ENCODE data around the gene GADD45G. TPM values are rescaled to one million over a fixed set of nuclear protein-coding genes. Genes with fewer than 3 reads are reported as not detected.
A peak's percentile ranks its signal among the peaks of the same experiment; 100 is the strongest.

Gene GADD45G
- total RNA-seq, 1 donor, result 7.3 TPM

DNA sequence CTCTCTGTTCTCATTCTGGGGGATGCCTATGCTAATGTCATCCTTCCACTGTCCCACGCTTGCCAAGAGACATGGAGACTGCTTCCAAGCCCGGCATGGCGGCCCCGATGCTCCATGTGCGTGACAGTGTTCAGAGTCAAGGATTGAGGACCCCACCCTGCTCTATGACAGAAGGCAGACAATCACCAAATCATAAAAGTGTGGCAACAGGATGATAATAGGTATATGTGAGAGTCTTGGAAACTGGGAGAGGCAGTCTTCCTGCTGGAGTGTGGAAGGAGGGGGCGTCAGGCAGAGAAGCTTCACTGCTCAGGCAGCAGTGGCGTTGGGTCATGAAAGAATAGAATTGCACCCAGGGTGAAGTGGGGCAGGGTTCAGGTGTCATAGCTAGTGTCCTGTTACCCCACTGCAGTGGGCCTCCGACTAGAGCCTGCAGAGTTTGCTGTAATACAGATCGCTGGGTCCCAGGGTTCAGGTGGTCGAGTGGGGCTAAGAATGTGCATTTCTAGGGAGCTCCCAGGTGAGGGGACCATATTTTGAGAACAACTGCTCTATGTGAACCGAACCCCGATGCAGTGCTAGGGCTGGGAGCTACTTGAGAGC is 12.5 kb upstream of the GADD45G start:
- DNase-seq (ENCODE audit: low read depth in 2 of 3, low spot score in 2 of 3), result no peak

DNA sequence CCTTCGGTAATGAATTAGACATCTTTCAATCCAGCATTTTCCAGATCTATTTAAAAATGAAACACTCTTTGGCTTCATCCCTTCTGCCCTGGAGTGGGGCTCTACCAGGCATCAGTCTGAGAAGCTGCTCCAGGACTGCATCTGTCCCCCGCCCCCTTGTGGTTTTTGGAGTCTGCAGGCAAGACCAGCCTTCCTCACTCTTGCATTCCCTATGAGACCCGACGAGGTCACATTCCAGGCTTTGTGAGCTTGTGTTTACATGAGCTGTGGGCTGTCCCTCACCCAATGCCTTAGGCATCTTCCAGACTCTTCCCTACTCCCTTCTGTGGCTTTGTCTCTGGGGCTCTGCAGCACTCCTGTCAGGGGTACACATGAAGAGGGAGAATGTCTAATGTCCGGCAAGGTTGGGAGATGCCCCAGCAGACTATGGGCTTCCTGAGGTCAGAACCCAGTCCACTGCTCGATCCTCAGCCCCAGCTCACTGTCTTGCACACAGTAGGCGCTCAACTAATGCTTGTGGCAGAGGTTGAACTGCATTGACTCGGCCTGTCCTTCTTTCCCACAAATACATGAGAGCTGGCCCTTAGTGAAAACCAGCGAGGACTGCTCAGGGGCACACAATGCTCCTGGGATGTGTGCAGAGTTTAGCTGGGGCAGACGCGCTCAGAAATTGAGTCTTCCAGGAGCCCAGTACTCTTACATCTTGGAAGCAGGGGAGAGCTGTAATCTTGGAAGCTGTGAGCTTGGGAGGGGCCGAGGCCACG is 11.7 kb upstream of the GADD45G start:
- no peak for DNase-seq (ENCODE audit: low read depth in 2 of 3, low spot score in 2 of 3)

DNA sequence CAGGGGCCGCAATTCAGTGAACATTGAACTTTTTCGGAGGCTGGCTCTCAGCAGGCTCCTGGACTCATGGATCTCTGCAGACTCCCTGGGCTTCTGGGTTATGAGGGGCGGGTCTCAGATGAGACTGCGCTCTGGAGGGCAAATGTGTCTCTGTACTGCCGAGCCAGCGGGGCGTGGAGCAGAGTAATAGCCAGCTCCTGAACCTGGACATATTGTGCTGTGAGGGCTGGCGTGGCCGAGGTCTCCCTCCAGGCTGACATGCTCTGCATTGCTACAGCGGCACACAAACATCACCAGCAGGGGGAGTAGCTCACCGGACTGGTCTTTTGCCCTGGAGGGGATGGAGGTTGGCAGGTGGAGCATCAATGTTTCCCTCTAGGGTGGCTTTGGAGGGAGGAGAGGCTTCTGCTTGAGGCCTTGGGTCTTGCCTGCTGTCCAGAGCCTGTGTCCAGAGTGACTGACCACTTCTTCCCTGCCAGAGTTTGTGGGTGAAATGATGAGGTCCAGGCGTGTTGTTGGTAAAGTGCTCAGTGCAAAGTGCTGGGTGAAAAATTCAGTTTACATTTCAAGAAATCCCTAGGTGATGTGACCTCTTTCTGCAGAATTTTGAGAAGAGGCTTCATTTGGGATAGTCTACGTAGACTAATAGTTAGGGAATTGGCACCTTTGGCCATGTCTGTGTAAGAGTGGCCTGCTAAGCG is 10.9 kb upstream of the GADD45G start:
- peak; percentile 24 to 80 (median 59) for DNase-seq (ENCODE audit: low read depth in 2 of 3, low spot score in 2 of 3)

GRCh38 chr9:89594811-89595550 is 9.8 kb upstream of the GADD45G start:
- DNase-seq (ENCODE audit: low read depth in 2 of 3, low spot score in 2 of 3), result no peak

DNA sequence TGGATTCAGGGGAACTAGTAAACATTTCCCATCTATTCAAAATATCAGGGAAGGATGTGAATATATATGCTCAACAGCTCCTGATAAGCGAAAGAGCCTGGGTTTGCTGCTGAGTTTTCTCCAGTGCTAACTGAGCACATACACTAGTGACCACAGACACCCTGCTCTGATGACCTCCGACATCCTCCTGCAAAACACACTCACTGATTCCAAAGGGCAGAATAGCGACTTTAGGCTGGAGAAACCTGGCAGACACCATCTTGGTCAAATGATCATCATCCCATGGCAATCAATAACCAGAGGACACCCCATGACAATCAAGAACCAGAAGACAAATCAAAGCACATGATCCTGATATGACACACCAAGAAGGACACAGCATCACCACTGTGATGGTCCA is 9.2 kb upstream of the GADD45G start:
- DNase-seq (ENCODE audit: low read depth in 2 of 3, low spot score in 2 of 3), result no peak

GRCh38 chr9:89596937-89597555 is 7.8 kb upstream of the GADD45G start:
- DNase-seq (ENCODE audit: low read depth in 2 of 3, low spot score in 2 of 3), result no peak

DNA sequence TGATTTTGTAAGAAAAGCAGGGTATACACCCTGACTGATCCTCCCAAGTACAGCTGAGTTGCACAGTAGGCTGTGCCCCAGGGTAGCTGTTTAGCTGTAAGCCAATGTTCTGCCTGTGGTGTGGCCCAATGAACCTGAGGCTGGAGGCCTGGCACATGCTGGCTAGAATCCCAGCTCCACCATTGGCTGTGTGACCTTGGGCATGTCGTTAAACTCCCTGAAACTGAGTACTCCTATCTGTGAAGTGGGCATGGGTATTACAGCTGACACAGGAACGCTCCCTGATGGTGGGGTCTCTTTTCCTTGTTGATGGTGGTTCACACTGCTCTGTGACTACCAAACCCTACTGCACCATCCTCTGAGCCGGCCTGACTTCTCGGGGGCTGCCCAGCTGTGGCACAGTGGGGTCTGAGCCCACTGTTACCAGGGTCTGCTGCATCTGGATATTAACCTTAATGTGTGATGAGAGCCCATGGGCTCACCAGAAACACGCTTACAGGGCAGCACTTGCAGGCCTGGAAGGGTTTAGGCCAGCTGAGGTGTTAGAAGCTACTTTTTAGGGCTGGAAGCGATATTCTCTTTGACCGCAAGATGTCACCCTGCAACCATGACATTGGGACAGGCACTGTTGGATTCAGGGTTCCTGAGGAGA is 7.0 kb upstream of the GADD45G start:
- DNase-seq (ENCODE audit: low read depth in 2 of 3, low spot score in 2 of 3), result peak in 2 of 3 donors; percentile 58 to 86

DNA sequence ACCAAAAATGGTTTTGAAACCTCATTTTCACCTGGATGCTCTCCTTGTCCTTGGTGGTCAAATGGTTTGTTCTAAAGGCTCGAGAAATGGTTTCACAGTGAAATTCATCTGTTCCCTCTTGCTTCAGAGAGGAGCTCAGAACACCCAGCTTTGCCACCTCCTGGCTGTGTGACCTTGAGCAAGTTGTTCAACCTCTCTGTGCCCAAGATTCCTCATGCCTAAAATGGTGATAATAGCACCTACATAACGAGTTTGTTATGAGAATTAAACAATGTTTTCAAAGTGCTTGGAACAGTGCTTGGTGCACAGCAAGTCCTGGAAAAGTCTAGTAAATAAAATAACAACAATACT is 6.5 kb upstream of the GADD45G start:
- no peak for DNase-seq (ENCODE audit: low read depth in 2 of 3, low spot score in 2 of 3)

GRCh38 chr9:89598926-89599325 is 5.9 kb upstream of the GADD45G start:
- no peak for DNase-seq (ENCODE audit: low read depth in 2 of 3, low spot score in 2 of 3)

DNA sequence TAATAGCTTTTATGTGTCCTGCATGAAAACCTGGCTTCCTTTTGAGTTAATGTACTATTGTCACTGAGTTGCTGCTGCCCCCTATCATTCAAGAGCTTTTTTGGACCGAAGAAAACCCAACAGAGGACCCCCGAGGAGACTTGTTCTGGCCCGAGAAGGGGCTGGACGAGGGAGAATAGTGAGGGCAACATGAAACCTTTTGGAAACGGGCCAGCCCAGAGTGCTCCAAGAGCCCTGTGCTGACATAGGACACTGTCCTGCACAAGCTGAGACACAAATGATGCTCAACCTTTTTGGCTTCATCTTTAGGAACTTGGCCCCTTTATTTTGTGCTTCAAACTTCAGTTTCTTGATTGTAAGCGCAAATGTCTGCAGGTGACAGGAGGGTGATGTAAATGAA is 4.0 kb upstream of the GADD45G start:
- no peak for DNase-seq (ENCODE audit: low read depth in 2 of 3, low spot score in 2 of 3)

GRCh38 chr9:89601306-89601705 is 3.5 kb upstream of the GADD45G start:
- DNase-seq (ENCODE audit: low read depth in 2 of 3, low spot score in 2 of 3), result no peak

GRCh38 chr9:89601856-89602562 is 2.8 kb upstream of the GADD45G start:
- no peak for DNase-seq (ENCODE audit: low read depth in 2 of 3, low spot score in 2 of 3)

DNA sequence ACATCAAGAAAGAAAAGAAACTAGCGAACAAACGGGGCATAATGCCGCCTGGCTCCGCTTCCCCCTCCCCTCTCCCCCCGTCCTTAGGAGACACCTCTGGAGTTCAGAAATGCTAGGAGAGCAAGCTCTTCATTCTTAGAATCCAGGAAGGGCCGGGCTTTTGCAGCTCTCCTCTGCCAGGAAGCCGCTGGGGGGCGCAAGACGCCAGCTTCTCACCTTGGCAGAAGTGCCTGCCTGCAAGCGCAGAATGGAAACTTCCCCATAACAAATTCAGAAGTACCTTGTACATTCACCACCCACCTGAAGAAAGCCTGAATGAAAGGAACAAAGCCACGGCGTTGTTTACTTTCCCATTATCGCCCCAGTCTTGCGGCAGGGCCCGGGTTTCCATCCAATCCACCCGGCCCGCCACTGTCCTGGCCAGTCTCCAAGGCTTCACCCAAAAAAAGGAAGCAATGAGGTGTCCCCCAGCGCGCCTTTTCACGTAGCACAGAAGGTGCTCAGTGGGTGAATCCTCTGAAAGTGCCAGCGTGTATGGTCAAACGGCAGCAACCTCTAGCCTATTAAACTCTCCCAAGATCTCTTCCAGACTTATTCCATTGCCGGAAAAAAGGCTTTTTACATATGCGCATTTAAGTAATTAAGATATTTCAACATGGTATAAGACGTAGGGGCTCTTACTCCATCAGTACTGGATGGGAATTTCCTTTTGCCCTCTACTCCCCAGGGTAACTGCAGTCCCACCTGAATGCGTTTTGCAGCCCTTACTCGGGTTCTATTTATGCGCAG is 1.6 kb upstream of the GADD45G start:
- DNase-seq (ENCODE audit: low read depth in 2 of 3, low spot score in 2 of 3), result peak; percentile 71 to 86 (median 86)

DNA sequence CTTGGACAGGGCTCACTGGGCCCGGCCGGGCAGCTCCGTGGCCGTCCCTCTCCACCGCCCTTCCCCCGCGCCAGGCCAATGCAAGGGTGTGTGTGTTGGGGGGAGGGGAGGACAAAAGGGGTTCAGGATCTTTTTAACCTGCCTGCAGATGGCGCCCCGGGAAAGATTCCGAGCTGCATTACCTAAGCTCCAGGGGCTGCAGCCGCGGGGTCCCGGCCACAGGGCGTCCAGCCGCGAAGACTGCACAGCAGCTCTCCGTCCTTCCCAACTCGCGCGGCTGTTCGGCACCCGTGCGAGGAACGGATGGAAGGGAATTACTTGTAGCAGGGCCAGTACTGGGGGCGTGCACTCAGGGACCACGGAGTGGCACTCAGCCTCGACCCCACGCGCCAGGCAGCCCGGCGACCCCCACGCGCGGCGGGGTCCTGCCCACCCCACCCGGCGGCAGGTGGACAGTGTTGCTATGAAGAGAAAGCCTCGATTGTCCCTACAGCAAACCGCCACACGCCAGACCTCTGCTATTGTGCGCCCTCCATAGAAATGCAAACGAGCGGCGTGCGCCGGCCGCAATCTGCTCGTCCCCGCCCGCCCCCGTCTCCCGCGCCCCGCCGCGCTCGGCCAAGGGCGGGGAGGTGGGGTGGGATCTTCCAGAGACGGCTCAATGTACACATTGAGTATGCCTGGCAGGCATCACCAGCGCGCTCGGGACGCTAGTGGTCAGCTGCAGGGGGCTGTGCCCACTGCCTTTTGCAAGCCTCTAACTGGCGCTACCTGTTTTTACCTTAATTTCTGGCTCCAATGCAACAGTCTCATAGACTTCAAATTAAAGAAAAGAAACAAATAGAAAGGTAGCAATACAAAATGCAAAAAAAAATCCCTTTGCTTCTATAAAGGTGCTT is 796 bp upstream of the GADD45G start:
- peak; percentile 16 to 71 (median 65) for DNase-seq (ENCODE audit: low read depth in 2 of 3, low spot score in 2 of 3)

GRCh38 chr9:89605465-89606048 is 745 bp downstream of the GADD45G start:
- peak; percentile 29 to 39 (median 32) for DNase-seq (ENCODE audit: low read depth in 2 of 3, low spot score in 2 of 3)

- DNase-seq (ENCODE audit: low read depth in 2 of 3, low spot score in 2 of 3), result peak; percentile 10 to 43 (median 38)
Measured at GRCh38 chr9:89606049-89606623, 1.3 kb downstream of the GADD45G start.

Measured in hematopoietic multipotent progenitor cell (in vitro differentiated cells).